Astrocyte (in vitro differentiated cells and primary cell): ENCODE measurements around the gene ZNF565. TPM values are rescaled to one million over a fixed set of nuclear protein-coding genes. Genes with fewer than 3 reads are reported as not detected.

Experiments
- DNase-seq: peaks from one replicate; pipeline ENCODE4 v3.0.0-alpha.2; 2010; ENCODE audit warnings: low read depth
- FAIRE-seq: peaks from 2 replicates; lab custom pipeline; 2011; peaks lifted over from hg19 to GRCh38; lab: Jason Lieb, UNC
- H2AFZ ChIP-seq: 2 replicates; pipeline ENCODE4 v1.6.0; 2012; ENCODE audit warnings: low read depth, low read length, inconsistent platforms
- H3K27ac ChIP-seq: 2 replicates; pipeline ENCODE4 v1.5.1; 2011; ENCODE audit warnings: low read depth, low read length, inconsistent platforms
- H3K27me3 ChIP-seq: 2 replicates; pipeline ENCODE4 v1.6.0; 2011; ENCODE audit warnings: low read length, inconsistent platforms; ENCODE audit not compliant: insufficient read depth
- H3K36me3 ChIP-seq: 2 replicates; pipeline ENCODE4 v1.5.1; 2011; ENCODE audit warnings: low read length, inconsistent platforms; ENCODE audit not compliant: insufficient read depth
- H3K4me1 ChIP-seq: 2 replicates; pipeline ENCODE4 v1.5.1; 2011; ENCODE audit warnings: low read length, inconsistent platforms; ENCODE audit not compliant: insufficient read depth
- H3K4me2 ChIP-seq: 2 replicates; pipeline ENCODE4 v1.6.0; 2012; ENCODE audit warnings: low read length, inconsistent platforms
- H3K4me3 ChIP-seq: 2 replicates; pipeline ENCODE4 v1.5.1; 2011; ENCODE audit warnings: low read depth, mild to moderate bottlenecking, low read length, inconsistent platforms; ENCODE audit not compliant: insufficient read depth
- H3K79me2 ChIP-seq: 2 replicates; pipeline ENCODE4 v1.6.0; 2012; ENCODE audit warnings: mild to moderate bottlenecking, low read length, inconsistent platforms; ENCODE audit not compliant: insufficient read depth
- H3K9ac ChIP-seq: 2 replicates; pipeline ENCODE4 v1.6.0; 2012; ENCODE audit warnings: mild to moderate bottlenecking, low read length, inconsistent platforms
- H3K9me3 ChIP-seq: 2 replicates; pipeline ENCODE4 v1.5.1; 2012; ENCODE audit warnings: low read depth, mild to moderate bottlenecking, low read length, inconsistent platforms; ENCODE audit not compliant: insufficient read depth
- H4K20me1 ChIP-seq: 2 replicates; pipeline ENCODE4 v1.6.0; 2012; ENCODE audit warnings: low read length, inconsistent platforms; ENCODE audit not compliant: insufficient read depth
- H3K27ac Mint-ChIP-seq: one replicate; pipeline ENCODE4 v1.8.0; 2021; ENCODE audit warnings: mild to moderate bottlenecking, mixed read lengths; ENCODE audit not compliant: unreplicated experiment
- H3K27me3 Mint-ChIP-seq: one replicate; pipeline ENCODE4 v1.8.0; 2021; ENCODE audit warnings: low read depth, mixed read lengths; ENCODE audit not compliant: unreplicated experiment
- H3K36me3 Mint-ChIP-seq: one replicate; pipeline ENCODE4 v1.8.0; 2021; ENCODE audit warnings: low read depth, mixed read lengths; ENCODE audit not compliant: unreplicated experiment
- H3K4me1 Mint-ChIP-seq: one replicate; pipeline ENCODE4 v1.8.0; 2021; ENCODE audit warnings: low read depth, mixed read lengths; ENCODE audit not compliant: unreplicated experiment
- H3K4me3 Mint-ChIP-seq: one replicate; pipeline ENCODE4 v1.8.0; 2021; ENCODE audit warnings: mild to moderate bottlenecking, moderate library complexity, mixed read lengths; ENCODE audit not compliant: unreplicated experiment
- H3K9me3 Mint-ChIP-seq: one replicate; pipeline ENCODE4 v1.8.0; 2021; ENCODE audit warnings: mild to moderate bottlenecking, mixed read lengths; ENCODE audit not compliant: unreplicated experiment
- CTCF ChIP-seq: IDR thresholded peaks from 2 replicates; pipeline ENCODE4 v1.5.1; 2011; ENCODE audit warnings: low read depth, mild to moderate bottlenecking, inconsistent platforms, low read length, moderate library complexity; ENCODE audit not compliant: insufficient read depth
- EZH2 ChIP-seq: IDR thresholded peaks from 2 replicates; pipeline ENCODE4 v1.6.1; 2012; ENCODE audit warnings: mild to moderate bottlenecking, low read length, inconsistent platforms; ENCODE audit not compliant: insufficient read depth
- total RNA-seq: library from RNA; stranded (reverse); gene quantifications from 2 replicates; pipeline ENCODE4 v1.2.1, GENCODE V29; 2021

The ZNF565 gene
- total RNA-seq, 1 donor from 2014 or later, result 6.5 TPM

GRCh38 chr19:36252047-36252446 is 37.6 kb upstream of the ZNF565 start:
- TF ChIP-seq CTCF (no peak), EZH2 (no peak)
- Mint-ChIP-seq H3K36me3 (peaks cover 9% of the 10 kb centered on the region), H3K9me3 (peaks cover 9% of the 10 kb centered on the region), H3K4me1 (no peaks in the 10 kb centered on the region), H3K4me3 (no peak overlapping the region), H3K27ac (no peak overlapping the region), H3K27me3 (no peaks in the 10 kb centered on the region)
- Histone ChIP-seq H3K27ac (no peak overlapping the region), H3K9ac (no peak overlapping the region), H3K4me2 (no peak overlapping the region), H3K27me3 (no peaks in the 10 kb centered on the region), H3K9me3 (peaks cover 8% of the 10 kb centered on the region), H3K4me1 (no peaks in the 10 kb centered on the region), H3K36me3 (no peaks in the 10 kb centered on the region), H3K4me3 (no peak overlapping the region), H2AFZ (no peak overlapping the region), H3K79me2 (no peaks in the 10 kb centered on the region), H4K20me1 (no peaks in the 10 kb centered on the region)
- DNase-seq (no peak), FAIRE-seq (no peak)

- Mint-ChIP-seq H3K4me3 (no peak overlapping the region), H3K27ac (no peak overlapping the region)
- no peak overlapping the region for H3K4me3 ChIP-seq
Observed at GRCh38 chr19:36246006-36246481, 31.6 kb upstream of the ZNF565 start.

More at GRCh38 chr19:36246006-36246481, 31.6 kb upstream of the ZNF565 start:
- FAIRE-seq, result no peak
- Histone ChIP-seq H3K36me3 (no peaks in the 10 kb centered on the region), H3K9ac (no peak overlapping the region), H3K27me3 (peaks cover 21% of the 10 kb centered on the region), H3K79me2 (no peaks in the 10 kb centered on the region), H4K20me1 (no peaks in the 10 kb centered on the region), H3K4me1 (peaks cover 7% of the 10 kb centered on the region), H3K9me3 (peaks cover 15% of the 10 kb centered on the region), H2AFZ (peak overlapping the region; percentile 34), H3K27ac (no peak overlapping the region), H3K4me2 (peak overlapping the region; percentile 79)
- peaks cover 10% of the 10 kb centered on the region for H3K36me3 Mint-ChIP-seq
- TF ChIP-seq EZH2 (peak; percentile 31), CTCF (no peak)
- H3K4me1 Mint-ChIP-seq, result no peaks in the 10 kb centered on the region
- peaks cover 7% of the 10 kb centered on the region for H3K9me3 Mint-ChIP-seq
- H3K27me3 Mint-ChIP-seq, result no peaks in the 10 kb centered on the region
- DNase-seq, result no peak
